Astrocyte of the cerebellum (primary cell): ENCODE results near the gene ANKRD24.
"Not testable (repeated sequence)": the region's sequence is repeated elsewhere in the genome, so short reads cannot be mapped to it uniquely, and the experiment has no call there.

ENCODE experiments used
- DNase-seq: peaks from one replicate; pipeline ENCODE4 v3.0.0-alpha.2; 2011; ENCODE audit warnings: low read depth
- H3K4me3 ChIP-seq: 2 replicates; pipeline ENCODE4 v1.5.1; 2011; ENCODE audit warnings: mild to moderate bottlenecking, low read depth, low read length, moderate library complexity
- in situ Hi-C: cut with HindIII; loops from 2 replicates; pipeline ENCODE4 v1.10.0; 2017; ENCODE audit warnings: low sequenced_read_pairs
- TF ChIP-seq, protein P1 (sequence below): IDR thresholded peaks from 2 replicates; pipeline ENCODE4 v1.5.1; 2012; ENCODE audit warnings: low read length, low read depth, moderate library complexity, mild to moderate bottlenecking; ENCODE audit errors: missing control alignments

The ANKRD24 gene

DNA sequence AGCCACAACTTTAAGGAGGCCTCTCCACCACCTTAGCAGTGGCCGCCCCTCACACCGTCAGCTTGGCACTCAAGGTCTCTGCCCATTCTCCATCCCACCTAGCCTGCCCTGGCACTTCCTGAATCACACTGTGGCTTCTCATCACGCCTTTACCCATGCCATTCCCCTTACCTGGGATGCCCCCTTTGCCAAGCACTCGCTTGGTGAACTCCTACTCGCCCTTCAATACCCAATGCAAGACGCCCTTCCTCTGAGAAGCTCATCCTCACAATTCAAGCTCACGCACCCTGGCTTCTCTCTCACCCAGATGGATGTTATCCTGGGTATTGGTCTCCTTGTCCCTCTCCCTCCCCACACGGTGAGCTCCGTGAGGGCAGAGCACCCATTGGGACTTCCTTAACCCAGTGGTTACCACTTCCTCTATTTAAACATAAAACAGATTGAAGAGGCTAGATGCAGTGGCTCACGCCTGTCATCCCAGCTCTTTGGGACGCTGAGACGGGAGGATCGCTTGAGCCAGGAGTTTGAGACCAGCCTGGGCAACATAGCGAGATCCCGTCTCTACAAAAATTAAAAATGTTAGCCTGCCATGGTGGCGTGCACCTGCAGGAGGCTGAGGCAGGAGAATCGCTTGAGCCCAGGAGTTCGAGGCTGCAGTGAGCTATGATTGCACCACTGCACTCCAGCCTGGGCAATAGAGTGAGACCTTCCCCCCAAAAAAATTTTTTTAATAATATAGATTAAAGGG is 83.9 kb downstream of the ANKRD24 start:
- in situ Hi-C loops, result no loop called here
- TF ChIP-seq, protein P1, sequence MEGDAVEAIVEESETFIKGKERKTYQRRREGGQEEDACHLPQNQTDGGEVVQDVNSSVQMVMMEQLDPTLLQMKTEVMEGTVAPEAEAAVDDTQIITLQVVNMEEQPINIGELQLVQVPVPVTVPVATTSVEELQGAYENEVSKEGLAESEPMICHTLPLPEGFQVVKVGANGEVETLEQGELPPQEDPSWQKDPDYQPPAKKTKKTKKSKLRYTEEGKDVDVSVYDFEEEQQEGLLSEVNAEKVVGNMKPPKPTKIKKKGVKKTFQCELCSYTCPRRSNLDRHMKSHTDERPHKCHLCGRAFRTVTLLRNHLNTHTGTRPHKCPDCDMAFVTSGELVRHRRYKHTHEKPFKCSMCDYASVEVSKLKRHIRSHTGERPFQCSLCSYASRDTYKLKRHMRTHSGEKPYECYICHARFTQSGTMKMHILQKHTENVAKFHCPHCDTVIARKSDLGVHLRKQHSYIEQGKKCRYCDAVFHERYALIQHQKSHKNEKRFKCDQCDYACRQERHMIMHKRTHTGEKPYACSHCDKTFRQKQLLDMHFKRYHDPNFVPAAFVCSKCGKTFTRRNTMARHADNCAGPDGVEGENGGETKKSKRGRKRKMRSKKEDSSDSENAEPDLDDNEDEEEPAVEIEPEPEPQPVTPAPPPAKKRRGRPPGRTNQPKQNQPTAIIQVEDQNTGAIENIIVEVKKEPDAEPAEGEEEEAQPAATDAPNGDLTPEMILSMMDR, result no peak
- DNase-seq, result no peak
- H3K4me3 ChIP-seq, result no peak overlapping the region

- in situ Hi-C loops, result no loop called here
- TF ChIP-seq, protein P1, result peak; percentile 85
- no peak for DNase-seq
- no peak overlapping the region for H3K4me3 ChIP-seq
Observed at GRCh38 chr19:4267101-4267900, 84.8 kb downstream of the ANKRD24 start.

- no peak overlapping the region for H3K4me3 ChIP-seq
- in situ Hi-C loops, result no loop called here
- TF ChIP-seq, protein P1, result no peak
- DNase-seq, result no peak
Observed at GRCh38 chr19:4267901-4268815, 85.7 kb downstream of the ANKRD24 start.

DNA sequence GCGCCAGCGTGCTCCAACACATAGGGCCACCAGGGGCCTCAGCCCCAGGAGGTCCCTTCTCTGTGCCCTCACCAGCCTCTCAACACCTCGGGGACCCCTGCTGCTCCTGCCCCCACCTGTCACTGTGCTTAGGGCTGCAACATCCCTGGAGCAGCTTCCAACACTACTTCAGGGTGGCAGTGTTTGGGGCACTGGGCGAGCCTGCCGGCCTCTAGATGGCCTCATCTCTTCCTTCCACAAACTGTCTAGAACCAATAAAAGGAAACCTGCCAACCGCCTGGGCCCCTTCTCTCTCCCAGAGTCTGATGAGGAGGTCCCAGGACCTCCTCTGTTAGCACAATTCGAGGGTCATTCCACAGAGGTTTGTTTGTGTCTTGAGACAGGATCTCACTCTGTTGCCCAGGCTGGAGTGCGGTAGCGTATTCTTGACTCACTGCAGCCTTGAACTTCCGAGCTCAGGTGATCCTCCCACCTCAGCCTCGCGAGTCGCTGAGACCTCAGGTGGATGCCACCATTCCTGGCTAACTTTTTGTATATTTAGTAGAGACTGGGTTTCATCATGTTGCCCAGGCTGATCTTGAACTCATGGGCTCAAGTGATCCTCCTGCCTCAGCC is 86.4 kb downstream of the ANKRD24 start:
- in situ Hi-C loops, result no loop called here
- no peak for DNase-seq
- TF ChIP-seq, protein P1, result no peak
- H3K4me3 ChIP-seq, result no peak overlapping the region

- DNase-seq, result no peak
- TF ChIP-seq, protein P1, result no peak
- no peak overlapping the region for H3K4me3 ChIP-seq
- in situ Hi-C loops, result no loop called here
Observed at GRCh38 chr19:4272894-4273293, 90.4 kb downstream of the ANKRD24 start.

- H3K4me3 ChIP-seq, DNase-seq, in situ Hi-C loops: not testable (repeated sequence)
Observed at GRCh38 chr19:4274321-4274686, 91.8 kb downstream of the ANKRD24 start.
